Mucosa of rectum (tissue), 2 donors: ENCODE results near the gene C1QB.
"Not testable (repeated sequence)": the region's sequence is repeated elsewhere in the genome, so short reads cannot be mapped to it uniquely, and the experiment has no call there.

Source experiments
- H3K27ac ChIP-seq, 2 donors: one replicate each; pipeline ENCODE4 v1.7.0; 2013; ENCODE audit warnings: inconsistent platforms in 2 of 2, low read depth in 2 of 2, low read length in 2 of 2
- H3K27me3 ChIP-seq, 2 donors: one replicate each; pipeline ENCODE4 v1.7.0; 2013; ENCODE audit warnings: low read length in 2 of 2; ENCODE audit not compliant: control insufficient read depth in 2 of 2, insufficient read depth in 2 of 2
- H3K36me3 ChIP-seq, 2 donors: one replicate each; pipeline ENCODE4 v1.7.0; 2013; ENCODE audit warnings: low read length in 2 of 2; ENCODE audit not compliant: control insufficient read depth in 2 of 2, insufficient read depth in 2 of 2
- H3K4me1 ChIP-seq, 2 donors: one replicate each; pipeline ENCODE4 v1.7.0; 2013; ENCODE audit warnings: low read length in 2 of 2, mild to moderate bottlenecking in 1 of 2; ENCODE audit not compliant: control insufficient read depth in 2 of 2, insufficient read depth in 2 of 2
- H3K4me3 ChIP-seq, 2 donors: one replicate each; pipeline ENCODE4 v1.7.0; 2013; ENCODE audit warnings: low read length in 2 of 2
- H3K9ac ChIP-seq, 2 donors: one replicate each; pipeline ENCODE4 v1.7.0; 2013; ENCODE audit warnings: low read length in 2 of 2, low read depth in 1 of 2, mild to moderate bottlenecking in 1 of 2
- H3K9me3 ChIP-seq, 2 donors: one replicate each; pipeline ENCODE4 v1.7.0; 2013; ENCODE audit warnings: low read length in 2 of 2; ENCODE audit not compliant: control insufficient read depth in 2 of 2
- donor health status: healthy.
- donor health status: Normal muscosa, but diverticular disease.

The C1QB gene

DNA sequence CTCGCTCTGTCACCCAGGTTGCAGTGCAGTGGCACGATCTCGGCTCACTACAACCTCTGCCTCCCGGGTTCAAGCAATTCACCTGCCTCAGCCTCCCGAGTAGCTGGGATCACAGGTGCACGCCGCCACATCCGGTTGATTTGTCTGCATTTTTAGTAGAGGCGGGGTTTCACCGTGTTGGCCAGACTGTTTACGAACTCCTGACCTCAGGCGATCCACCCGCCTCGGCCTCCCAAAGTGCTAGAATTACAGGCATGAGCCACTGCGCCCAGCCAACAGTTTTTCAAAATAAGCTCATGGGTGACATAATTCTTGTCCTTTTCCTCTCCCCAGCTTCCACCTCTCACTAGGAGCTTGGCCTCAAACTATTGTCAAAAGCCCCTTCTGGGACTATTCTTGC, 23.1 kb downstream of the C1QB start:
- peaks cover 22 to 24% of the 10 kb centered on the region in 2 donors for H3K4me1 ChIP-seq
- not testable (repeated sequence) for H3K9me3 ChIP-seq, H3K27me3 ChIP-seq, H3K4me3 ChIP-seq, H3K27ac ChIP-seq, H3K36me3 ChIP-seq, H3K9ac ChIP-seq

DNA sequence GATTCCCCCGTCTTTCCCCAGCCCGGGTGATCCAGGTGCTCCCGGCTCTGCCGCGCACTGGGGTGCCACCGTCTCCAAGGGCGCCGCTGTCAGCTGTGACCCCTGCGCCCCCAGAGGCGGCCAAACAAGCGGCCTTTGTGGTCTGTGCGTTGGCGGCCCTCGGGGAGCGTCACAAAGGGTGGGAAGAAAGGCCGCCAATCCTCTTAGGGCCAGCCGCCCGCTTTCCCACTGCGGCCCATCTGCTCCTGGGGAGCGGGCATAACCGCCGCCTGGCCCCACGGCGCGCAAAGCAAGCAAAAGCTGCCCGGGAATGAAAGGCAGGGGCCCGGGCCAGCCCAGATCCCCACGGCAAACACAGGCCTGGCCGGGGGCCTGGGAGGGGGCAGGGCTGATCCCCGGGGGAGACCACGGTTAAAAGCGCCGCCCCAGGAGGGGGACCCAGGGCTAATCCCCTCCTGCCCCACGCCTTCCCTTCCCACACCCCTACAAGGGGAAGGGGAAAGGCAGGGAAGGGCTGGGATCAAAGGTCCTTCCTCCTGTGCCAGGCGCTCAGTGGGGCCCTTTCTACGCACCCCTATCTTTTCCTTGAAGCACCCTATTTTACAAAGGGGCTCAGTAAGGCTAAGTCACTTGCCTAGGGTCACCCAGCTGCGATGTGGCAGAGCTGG, 24.0 kb downstream of the C1QB start:
- Histone ChIP-seq H3K36me3 (no peaks in the 10 kb centered on the region), H3K27me3 (peaks cover 0 to 2% of the 10 kb centered on the region in 2 donors), H3K27ac (peak overlapping the region; percentile 9 to 37), H3K4me3 (peak overlapping the region in 1 of 2 donors; percentile 4), H3K4me1 (peaks cover 22 to 24% of the 10 kb centered on the region in 2 donors), H3K9ac (peak overlapping the region in 1 of 2 donors; percentile 45), H3K9me3 (no peaks in the 10 kb centered on the region)

- Histone ChIP-seq H3K4me3 (no peak overlapping the region), H3K9me3 (no peaks in the 10 kb centered on the region), H3K36me3 (no peaks in the 10 kb centered on the region), H3K27me3 (peaks cover 0 to 2% of the 10 kb centered on the region in 2 donors), H3K9ac (no peak overlapping the region), H3K27ac (no peak overlapping the region), H3K4me1 (peaks cover 22 to 24% of the 10 kb centered on the region in 2 donors)
These were observed 25.2 kb downstream of the C1QB start for GRCh38 chr1:22677931-22678896.

- H3K9ac ChIP-seq: peak overlapping the region in 1 of 2 donors; percentile 23
- H3K36me3 ChIP-seq: no peaks in the 10 kb centered on the region
- no peaks in the 10 kb centered on the region for H3K9me3 ChIP-seq
- no peak overlapping the region for H3K4me3 ChIP-seq
- H3K4me1 ChIP-seq: peaks cover 22 to 24% of the 10 kb centered on the region in 2 donors
- peak overlapping the region; percentile 48 to 64 for H3K27ac ChIP-seq
- no peaks in the 10 kb centered on the region for H3K27me3 ChIP-seq
These were observed 27.7 kb downstream of the C1QB start for GRCh38 chr1:22680726-22681125.

GRCh38 chr1:22681556-22682276, 28.7 kb downstream of the C1QB start:
- H3K27ac ChIP-seq: no peak overlapping the region
- peaks cover 18 to 19% of the 10 kb centered on the region in 2 donors for H3K4me1 ChIP-seq
- H3K9ac ChIP-seq: no peak overlapping the region
- no peaks in the 10 kb centered on the region for H3K9me3 ChIP-seq
- no peaks in the 10 kb centered on the region for H3K27me3 ChIP-seq
- H3K4me3 ChIP-seq: no peak overlapping the region
- no peaks in the 10 kb centered on the region for H3K36me3 ChIP-seq

DNA sequence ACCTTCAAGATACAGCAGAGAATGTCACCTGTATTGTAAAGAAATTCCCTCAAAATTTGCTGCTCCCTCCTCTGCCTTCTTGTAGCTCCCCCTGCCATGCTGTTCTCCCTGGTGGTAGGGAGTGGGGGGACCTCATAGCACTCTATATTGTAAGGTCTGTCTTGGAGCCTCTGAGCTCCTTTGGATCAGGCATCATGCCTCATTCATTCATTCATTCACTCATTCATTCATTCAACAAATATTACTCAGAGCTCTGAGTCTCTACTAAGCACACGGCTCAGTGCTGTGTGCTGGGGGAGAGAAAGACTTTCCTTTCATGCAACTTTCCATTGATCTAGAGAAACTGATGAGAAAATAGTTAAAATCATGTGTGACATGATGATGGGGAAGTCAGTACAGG, 30.5 kb downstream of the C1QB start:
- H3K4me1 ChIP-seq: peaks cover 8% of the 10 kb centered on the region in 2 donors
- H3K4me3 ChIP-seq: no peak overlapping the region
- no peaks in the 10 kb centered on the region for H3K27me3 ChIP-seq
- no peaks in the 10 kb centered on the region for H3K36me3 ChIP-seq
- no peaks in the 10 kb centered on the region for H3K9me3 ChIP-seq
- no peak overlapping the region for H3K27ac ChIP-seq
- H3K9ac ChIP-seq: no peak overlapping the region

DNA sequence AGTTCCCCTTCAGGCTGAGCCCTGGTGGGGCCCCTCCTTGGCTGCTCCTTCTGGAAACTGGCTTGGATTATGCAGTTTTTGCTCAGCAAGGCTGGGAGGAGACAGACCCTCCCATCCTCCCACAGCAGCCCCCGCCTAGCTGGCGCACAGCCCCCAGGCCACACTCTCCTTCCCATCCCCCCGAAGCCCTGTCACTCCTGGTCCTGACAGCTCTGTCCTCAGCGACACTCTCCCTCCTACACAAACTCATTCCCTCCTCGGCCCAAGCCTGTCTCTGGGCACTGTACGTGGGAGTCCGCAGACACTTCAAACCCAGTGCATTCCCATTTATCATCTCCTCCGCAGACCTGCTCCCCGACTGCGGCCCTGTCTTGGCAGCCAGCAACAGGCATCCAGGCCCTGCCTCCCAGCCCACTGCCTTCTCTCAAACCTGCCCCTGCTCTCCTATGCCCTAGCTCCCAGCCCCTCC, 32.6 kb downstream of the C1QB start:
- no peak overlapping the region for H3K27ac ChIP-seq
- no peak overlapping the region for H3K4me3 ChIP-seq
- no peaks in the 10 kb centered on the region for H3K9me3 ChIP-seq
- H3K27me3 ChIP-seq: no peaks in the 10 kb centered on the region
- peaks cover under 1% of the 10 kb centered on the region in 2 donors for H3K4me1 ChIP-seq
- no peak overlapping the region for H3K9ac ChIP-seq
- H3K36me3 ChIP-seq: no peaks in the 10 kb centered on the region

DNA sequence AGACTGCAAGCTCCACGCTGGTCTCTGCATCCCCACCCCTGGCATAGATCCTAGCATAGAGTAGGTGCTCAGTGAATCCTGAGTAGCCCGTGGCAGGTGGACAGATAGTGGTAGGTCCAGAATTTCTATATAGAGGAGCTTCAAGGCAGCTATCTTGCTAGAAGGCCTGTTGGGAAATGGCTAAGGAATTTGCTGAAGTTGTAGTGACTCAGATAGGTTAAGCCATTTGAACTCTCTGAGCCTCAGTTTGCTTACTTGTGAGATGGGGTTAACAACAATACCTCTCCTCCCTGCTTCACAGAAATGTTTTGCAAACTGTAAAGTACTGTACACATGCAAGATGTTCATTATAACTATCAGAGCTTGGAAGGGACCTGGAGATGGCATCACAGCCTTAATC, 34.2 kb downstream of the C1QB start:
- H3K27me3 ChIP-seq: no peaks in the 10 kb centered on the region
- no peaks in the 10 kb centered on the region for H3K9me3 ChIP-seq
- H3K4me1 ChIP-seq: no peaks in the 10 kb centered on the region
- H3K9ac ChIP-seq: no peak overlapping the region
- no peak overlapping the region for H3K4me3 ChIP-seq
- no peaks in the 10 kb centered on the region for H3K36me3 ChIP-seq
- H3K27ac ChIP-seq: no peak overlapping the region

- no peaks in the 10 kb centered on the region for H3K36me3 ChIP-seq
- H3K4me3 ChIP-seq: no peak overlapping the region
- H3K27ac ChIP-seq: no peak overlapping the region
- H3K4me1 ChIP-seq: no peaks in the 10 kb centered on the region
- no peaks in the 10 kb centered on the region for H3K9me3 ChIP-seq
- H3K9ac ChIP-seq: no peak overlapping the region
- H3K27me3 ChIP-seq: no peaks in the 10 kb centered on the region
These were observed 35.4 kb downstream of the C1QB start for GRCh38 chr1:22688466-22688865.
